NCI-H146 (cell line): ENCODE results near the gene NTRK1.

Experiments used
- DNase-seq: peaks from one replicate; lab custom pipeline; 2025; lab: John Stamatoyannopoulos, UW

NTRK1 gene

GRCh38 chr1:156857532-156857931, 3.1 kb upstream of the NTRK1 start:
- no peak for DNase-seq

DNA sequence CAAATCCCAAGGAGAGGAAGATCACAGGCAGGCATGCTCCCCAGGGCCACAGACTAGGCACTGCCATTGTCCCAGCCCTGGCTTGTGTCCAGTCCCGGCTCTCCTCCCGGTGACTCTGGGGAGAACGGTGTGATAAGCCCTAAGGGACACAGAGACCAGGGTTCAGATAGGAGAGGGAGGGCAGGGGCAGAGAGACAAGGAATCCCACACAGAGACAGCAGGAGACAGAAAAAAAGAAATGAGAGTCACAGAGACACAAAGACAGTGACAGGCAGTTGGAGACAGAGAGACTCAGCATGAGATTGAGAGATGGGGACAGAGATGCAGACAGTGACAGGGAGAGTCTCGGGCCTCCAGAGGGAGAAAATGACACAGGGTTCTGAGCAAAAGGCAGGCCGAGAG, 2.1 kb upstream of the NTRK1 start:
- no peak for DNase-seq

GRCh38 chr1:156858959-156859522, 1.6 kb upstream of the NTRK1 start, which contains the start of gene INSRR:
TSS of gene INSRR (minus strand) at chr1:156859117. CDS start at chr1:156858621, 496 bp downstream.
- DNase-seq: peak; percentile 24

DNA sequence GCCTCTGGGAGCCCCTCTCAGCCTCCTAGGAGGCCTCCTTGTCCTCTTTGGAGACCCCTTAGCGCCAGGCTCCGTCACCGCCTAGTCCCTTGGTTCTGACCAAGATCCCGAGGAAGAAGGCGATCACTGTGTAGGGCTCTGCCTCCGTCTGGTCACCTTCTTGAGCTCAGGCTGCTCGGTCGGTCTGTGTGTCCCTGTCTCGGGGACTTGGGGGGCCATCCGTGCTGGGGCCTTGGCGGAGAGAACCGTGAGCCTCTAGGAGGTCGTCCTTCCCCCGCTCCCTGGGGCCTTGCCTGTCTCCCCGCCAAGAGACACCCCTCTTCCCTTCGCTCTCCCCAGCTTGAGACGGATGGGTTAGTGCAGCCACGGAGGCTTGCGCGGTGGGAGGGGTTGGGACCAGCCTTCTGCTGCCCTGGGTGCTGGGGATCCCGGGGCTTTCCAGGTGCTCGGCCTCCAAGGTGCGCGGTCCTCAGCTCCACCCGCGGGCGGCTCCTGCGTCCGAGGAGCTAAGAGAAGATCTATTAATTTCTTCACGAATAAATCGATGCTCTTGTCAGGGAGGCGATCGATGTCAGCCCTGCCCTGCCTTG, 1.0 kb upstream of the NTRK1 start:
- peak; percentile 43 for DNase-seq

- peak; percentile 51 for DNase-seq
These were observed 495 bp upstream of the NTRK1 start for GRCh38 chr1:156860113-156860627.

DNA sequence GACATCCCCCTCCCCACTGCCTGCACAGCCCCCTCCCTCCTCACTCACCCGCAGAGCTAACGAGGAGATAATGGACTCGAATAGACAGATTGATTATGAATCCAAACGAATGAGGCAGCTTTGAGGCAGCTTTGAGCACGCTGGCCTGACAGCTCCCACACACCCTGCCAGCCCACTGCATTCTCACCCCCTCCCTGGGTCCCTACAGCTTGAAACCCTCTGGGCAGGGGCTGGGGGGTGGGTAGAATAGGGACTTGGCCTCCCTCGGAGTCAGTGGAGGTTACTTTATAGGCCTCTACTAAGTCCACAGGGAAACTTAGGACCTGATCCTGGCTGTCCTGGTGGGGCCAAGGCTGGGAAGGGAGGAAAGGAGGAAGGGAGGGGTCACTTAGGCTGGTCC, 1.9 kb downstream of the NTRK1 start:
- no peak for DNase-seq

DNA sequence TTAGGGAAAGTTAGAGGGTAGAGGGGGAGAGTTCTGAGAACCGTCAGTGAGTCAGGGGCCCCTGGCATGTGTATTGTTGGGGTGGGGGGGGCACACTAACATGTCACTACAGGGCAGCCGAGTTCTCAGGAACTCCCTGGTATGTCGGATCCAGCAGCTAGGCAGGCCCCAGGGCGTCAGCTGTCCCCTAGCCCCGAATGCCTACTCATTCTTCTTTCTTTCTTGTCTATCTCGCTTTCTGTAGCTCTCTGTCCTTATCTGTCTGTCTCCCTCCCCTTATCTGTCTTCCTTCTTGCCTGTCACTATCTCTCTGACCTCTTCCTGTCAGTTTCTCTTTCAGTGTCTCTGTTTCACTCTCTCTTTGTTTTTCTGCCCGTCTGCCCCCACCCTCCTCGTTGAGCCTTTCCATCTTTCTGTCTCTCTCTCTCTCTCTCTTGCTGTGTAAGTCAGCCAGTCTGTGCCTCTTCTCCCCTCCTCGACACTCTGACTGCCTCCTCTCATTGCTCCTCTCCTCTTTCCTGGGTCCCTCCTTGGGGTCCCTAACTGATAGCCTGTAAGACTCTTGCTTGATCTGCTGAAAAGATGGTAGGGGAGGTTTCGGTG, 2.4 kb downstream of the NTRK1 start:
- no peak for DNase-seq

GRCh38 chr1:156863631-156864030, 3.0 kb downstream of the NTRK1 start:
- DNase-seq: no peak

- no peak for DNase-seq
These were observed 4.1 kb downstream of the NTRK1 start for GRCh38 chr1:156864796-156865195.

- DNase-seq: no peak
These were observed 4.6 kb downstream of the NTRK1 start for GRCh38 chr1:156865258-156865657.

- DNase-seq: no peak
These were observed 5.2 kb downstream of the NTRK1 start for GRCh38 chr1:156865865-156866248.

GRCh38 chr1:156866249-156866909, 5.7 kb downstream of the NTRK1 start:
- no peak for DNase-seq

GRCh38 chr1:156868341-156868740, 7.7 kb downstream of the NTRK1 start:
- DNase-seq: no peak

DNA sequence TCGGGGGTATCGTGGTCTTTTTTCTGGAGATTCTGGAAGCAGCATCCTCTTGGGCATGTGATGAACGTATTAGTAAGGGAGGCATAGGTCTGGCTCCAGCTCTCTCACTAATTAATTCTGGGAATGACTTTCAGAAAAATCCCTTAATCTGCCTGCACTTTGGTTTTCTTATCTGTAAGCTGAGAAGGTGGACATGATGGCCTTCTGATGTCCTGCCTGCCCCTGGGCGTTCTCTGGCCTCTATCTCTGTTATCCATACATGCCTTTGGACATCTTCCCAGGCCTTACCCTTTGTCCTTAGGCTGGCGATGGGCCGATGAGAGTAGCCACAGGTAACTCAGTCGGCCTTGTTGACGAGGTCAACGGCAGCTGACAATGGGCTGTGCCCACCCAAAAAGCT, 8.8 kb downstream of the NTRK1 start:
- no peak for DNase-seq

GRCh38 chr1:156873659-156874058, 13.0 kb downstream of the NTRK1 start:
- no peak for DNase-seq

- DNase-seq: no peak
These were observed 13.5 kb downstream of the NTRK1 start for GRCh38 chr1:156874142-156874541.

- no peak for DNase-seq
These were observed 14.1 kb downstream of the NTRK1 start for GRCh38 chr1:156874572-156875340.

DNA sequence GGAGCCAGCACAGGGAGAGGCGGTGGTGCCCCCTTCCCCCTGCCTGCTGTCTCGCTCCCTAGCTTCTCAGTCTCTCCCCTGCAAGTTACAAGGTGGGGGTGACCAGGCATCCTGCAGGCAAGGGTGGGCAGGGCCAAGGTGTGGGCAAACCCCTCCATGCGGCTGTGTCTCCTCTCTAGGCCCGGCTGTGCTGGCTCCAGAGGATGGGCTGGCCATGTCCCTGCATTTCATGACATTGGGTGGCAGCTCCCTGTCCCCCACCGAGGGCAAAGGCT, 14.6 kb downstream of the NTRK1 start:
- no peak for DNase-seq

GRCh38 chr1:156876281-156876680, 15.6 kb downstream of the NTRK1 start:
- no peak for DNase-seq

DNA sequence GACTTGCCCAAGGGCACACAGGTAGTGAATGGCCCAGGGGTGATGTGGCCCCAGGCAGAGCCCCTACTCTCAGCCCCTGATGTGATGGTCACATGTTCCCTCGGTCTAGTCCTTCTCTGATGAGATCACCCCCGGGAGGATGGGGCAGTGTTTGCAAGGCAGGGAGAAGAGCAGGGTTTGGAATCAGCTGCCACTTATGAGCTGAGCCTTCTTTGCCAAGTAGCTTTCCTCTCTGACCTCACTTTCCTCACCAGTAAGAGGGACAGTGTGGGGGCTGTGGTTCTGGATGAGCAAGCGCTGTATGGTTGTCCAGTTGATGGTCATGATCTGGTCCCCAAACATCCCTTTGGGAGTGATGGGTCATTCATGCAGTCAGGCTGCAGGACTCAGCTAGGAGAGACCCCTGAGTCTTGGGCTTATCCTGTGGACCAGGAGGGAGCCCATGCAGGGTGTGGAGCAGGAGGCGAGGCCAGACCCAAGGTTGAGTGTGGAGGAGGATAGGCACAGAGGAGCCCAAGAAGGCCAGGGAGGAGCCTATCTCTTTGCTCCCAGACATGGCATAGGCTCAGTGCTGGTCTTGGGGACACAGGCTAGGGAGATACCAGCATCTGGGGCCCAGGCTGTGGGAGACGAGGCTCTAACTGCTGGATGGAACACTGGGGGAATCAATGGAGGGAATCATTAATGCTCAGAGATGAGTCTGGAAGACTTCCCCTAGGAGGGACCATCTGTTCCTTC, 16.9 kb downstream of the NTRK1 start:
- DNase-seq: no peak

DNA sequence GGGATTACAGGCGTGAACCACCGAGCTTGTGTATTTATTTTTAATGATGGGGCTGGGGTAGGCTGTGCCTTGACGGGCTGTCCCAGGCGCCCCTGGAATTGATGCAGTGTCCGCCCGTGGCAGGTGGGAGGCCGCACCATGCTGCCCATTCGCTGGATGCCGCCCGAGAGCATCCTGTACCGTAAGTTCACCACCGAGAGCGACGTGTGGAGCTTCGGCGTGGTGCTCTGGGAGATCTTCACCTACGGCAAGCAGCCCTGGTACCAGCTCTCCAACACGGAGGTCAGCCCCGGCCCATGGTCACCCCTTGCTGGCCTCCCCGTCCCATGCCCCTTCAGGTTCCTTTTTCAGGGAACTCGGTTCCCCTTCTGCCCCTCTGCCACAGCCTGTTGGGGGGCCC, 19.2 kb downstream of the NTRK1 start:
- no peak for DNase-seq

- DNase-seq: peak; percentile 37
These were observed 19.8 kb downstream of the NTRK1 start for GRCh38 chr1:156880473-156880872.
